NT2/D1 (cell line): ENCODE results near the gene SHC3.

Source experiments
- SUZ12 ChIP-seq: IDR thresholded peaks from 2 replicates; pipeline ENCODE4 v1.6.1; 2011; ENCODE audit not compliant: insufficient read length, insufficient read depth; ENCODE audit errors: extremely low read depth
- YY1 ChIP-seq: IDR thresholded peaks from 2 replicates; pipeline ENCODE4 v1.6.1; 2011; ENCODE audit not compliant: insufficient read length, insufficient read depth
- ZNF274 ChIP-seq: IDR thresholded peaks from 2 replicates; pipeline ENCODE4 v1.6.1; 2011; ENCODE audit warnings: mild to moderate bottlenecking, low read depth, low read length

DNA sequence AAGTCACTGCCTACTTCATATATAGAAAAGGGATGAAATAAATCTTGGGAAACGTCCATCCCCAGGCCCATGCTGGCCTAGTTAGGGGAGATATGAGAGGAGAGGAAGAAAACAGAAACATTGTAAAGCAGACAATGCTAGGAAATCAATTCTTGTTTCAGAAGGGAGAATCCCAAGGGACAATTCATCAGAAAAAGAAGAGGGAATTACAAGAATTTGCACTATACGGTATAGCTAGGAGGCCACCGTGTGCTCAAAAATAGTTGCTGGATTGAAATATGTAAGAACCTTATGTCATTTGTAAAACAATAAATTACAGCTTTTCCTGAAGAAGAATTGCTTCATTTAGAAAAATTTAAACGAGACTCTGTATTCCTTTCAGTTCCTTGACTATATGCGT, 8.3 kb upstream of the SHC3 start:
- TF ChIP-seq YY1 = no peak
- no peak for TF ChIP-seq ZNF274
- TF ChIP-seq SUZ12 = no peak
